HepG2 (cell line): ENCODE results near the gene FAM124A. TPM values are rescaled to one million over a fixed set of nuclear protein-coding genes. Genes with fewer than 3 reads are reported as not detected.
A peak's percentile ranks its signal among the peaks of the same experiment; 100 is the strongest.

Experiments
- ATAC-seq: fragments of 200-7000 bp; cut with Tn5 transposase; 3 replicates; pipeline ENCODE4 v1.9.1; 2020; ENCODE audit warnings: mild to moderate bottlenecking, moderate library complexity
- BruUV-seq: library from RNA; stranded (reverse); fragments of 400-500 nt; replicated peaks from 2 replicates; lab custom pipeline; 2021; lab: Mats Ljungman, UMichigan
- CTCF ChIA-PET: fragments of 300-600 bp; formaldehyde crosslinking; extraction: SDS; loops from one replicate; lab custom pipeline; 2021; ENCODE audit warnings: low total read pairs, inconsistent platforms, low intra/inter-chr PET ratio; lab: Yijun Ruan, JAX
- POLR2A ChIA-PET: fragments of 350-600 bp; sonication (Branson Sonifier 250); formaldehyde crosslinking; loops from one replicate; lab custom pipeline; 2020; ENCODE audit warnings: antibody characterized with exemption, inconsistent platforms; lab: Yijun Ruan, JAX
- DNase-seq: peaks from one replicate; pipeline ENCODE4 v3.0.0-alpha.2; 2015; ENCODE audit warnings: low spot score
- FAIRE-seq: peaks from 3 replicates; lab custom pipeline; 2011; peaks lifted over from hg19 to GRCh38; lab: Jason Lieb, UNC
- H2AFZ ChIP-seq: one replicate; pipeline ENCODE4 v1.6.1; 2011; ENCODE audit warnings: low read length, inconsistent platforms
- H3K27ac ChIP-seq: fragments of 300-600 bp; 3 replicates; pipeline ENCODE4 v1.8.0; 2011; ENCODE audit warnings: mixed run types, mild to moderate bottlenecking, mixed read lengths, low read length, inconsistent platforms; ENCODE audit not compliant: insufficient read depth; ENCODE audit errors: extremely low read length
- H3K27me3 ChIP-seq, 2 experiments: fragments of 200-600 bp in 1 of 2; 2 replicates in 1 of 2; 3 replicates in 1 of 2; pipeline versions ENCODE4 v1.6.0 to v1.8.0; 2011; ENCODE audit warnings: low read length in 2 of 2, mild to moderate bottlenecking in 2 of 2, moderate library complexity in 2 of 2, inconsistent platforms in 1 of 2; ENCODE audit not compliant: insufficient read depth in 2 of 2, control insufficient read depth in 1 of 2
- H3K36me3 ChIP-seq, 2 experiments: fragments of 200-600 bp in 1 of 2; replicated peaks in 1 of 2; 2 replicates in 1 of 2; 3 replicates in 1 of 2; pipeline versions ENCODE4 v1.5.1 to v1.8.0; 2011; ENCODE audit warnings: low read length in 2 of 2, inconsistent platforms in 1 of 2; ENCODE audit not compliant: insufficient read depth in 2 of 2, control insufficient read depth in 1 of 2
- H3K4me1 ChIP-seq: 2 replicates; pipeline ENCODE4 v1.5.1; 2012; ENCODE audit warnings: low read length, inconsistent platforms; ENCODE audit not compliant: insufficient read depth
- H3K4me2 ChIP-seq: 2 replicates; pipeline ENCODE4 v1.6.0; 2011; ENCODE audit warnings: low read depth, low read length, inconsistent platforms
- H3K4me3 ChIP-seq, 3 experiments: fragments of 200-600 bp in 1 of 3; sonication (generic), shearing (Covaris generic) in 1 of 3; replicated peaks in 1 of 3; 2 replicates each; pipeline ENCODE4 v1.5.1; 2011 to 2016; ENCODE audit warnings: low read length in 3 of 3, inconsistent platforms in 2 of 3, low read depth in 2 of 3, mild to moderate bottlenecking in 2 of 3, control low read depth in 1 of 3, mixed read lengths in 1 of 3; ENCODE audit not compliant: insufficient read depth in 1 of 3
- H3K79me2 ChIP-seq: one replicate; pipeline ENCODE4 v1.6.1; 2011; ENCODE audit warnings: low read length, inconsistent platforms; ENCODE audit not compliant: insufficient read depth
- H3K9ac ChIP-seq: 2 replicates; pipeline ENCODE4 v1.6.0; 2011; ENCODE audit warnings: mild to moderate bottlenecking, low read depth, low read length, inconsistent platforms; ENCODE audit not compliant: insufficient read depth
- H3K9me3 ChIP-seq: 2 replicates; pipeline ENCODE4 v1.5.1; 2012; ENCODE audit warnings: mild to moderate bottlenecking, low read length
- H4K20me1 ChIP-seq: 2 replicates; pipeline ENCODE4 v1.6.0; 2011; ENCODE audit warnings: inconsistent platforms, mild to moderate bottlenecking, low read length, moderate library complexity; ENCODE audit not compliant: insufficient read depth
- ARHGAP35 ChIP-seq: sonication (generic); formaldehyde crosslinking; IDR thresholded peaks from 2 replicates; pipeline ENCODE4 v1.9.0; 2022; ENCODE audit warnings: mild to moderate bottlenecking, inconsistent platforms, moderate library complexity, missing genetic modification reagents, borderline replicate concordance
- CREM ChIP-seq, 2 experiments: sonication (generic) in 1 of 2; formaldehyde crosslinking in 1 of 2; IDR thresholded peaks; 2 replicates each; pipeline versions ENCODE4 v1.4.0 to v1.6.1; 2016 to 2020; ENCODE audit warnings: antibody characterized with exemption in 1 of 2, mild to moderate bottlenecking in 1 of 2, missing genetic modification reagents in 1 of 2
- EED ChIP-seq: sonication (generic); formaldehyde crosslinking; IDR thresholded peaks from 2 replicates; pipeline ENCODE4 v1.5.0; 2020; ENCODE audit warnings: mild to moderate bottlenecking, missing genetic modification reagents
- MAFF ChIP-seq: IDR thresholded peaks from 2 replicates; pipeline ENCODE4 v1.6.1; 2011; ENCODE audit warnings: low read depth, low read length, improper control_type of control experiment
- MAFK ChIP-seq, 2 experiments: IDR thresholded peaks in 1 of 2; conservative IDR thresholded peaks in 1 of 2; 2 replicates each; pipeline ENCODE4 v1.6.1; 2011; ENCODE audit warnings: improper control_type of control experiment in 2 of 2, low read length in 2 of 2
- NR2F2 ChIP-seq: IDR thresholded peaks from 2 replicates; pipeline ENCODE4 v1.6.1; 2012; ENCODE audit warnings: low read depth, inconsistent platforms, borderline replicate concordance
- WGBS: methylation state at CpG from one replicate; pipeline ENCODE4 v1.1.6; 2017; ENCODE audit warnings: low lambda C conversion rate; 5-methylcytosine and 5-hydroxymethylcytosine counted together
- in situ Hi-C: cut with HindIII; loops from 2 replicates; pipeline ENCODE4 v1.10.0; 2017; ENCODE audit warnings: low pct_unique_long_range_greater_than_20kb; ENCODE audit not compliant: extremely low pct_ligation_motif_present
- intact Hi-C: fragments of 100-400 bp; cut with micrococcal nuclease; formaldehyde crosslinking; loops from one replicate; pipeline ENCODE4 v1.10.0; 2022; ENCODE audit not compliant: unreplicated experiment
- polyA plus RNA-seq, 8 experiments: library from polyadenylated mRNA; depleted of rRNA in 3 of 8; stranded (reverse) in 7 of 8; unstranded in 1 of 8; fragments of >200 nt; fragmentation: Illumina TruSeq in 4 of 8; extraction: Trizol in 4 of 8; gene quantifications; 2 replicates each; pipeline versions ENCODE4 v1.2.1 to v1.2.3, GENCODE V29; 2011 to 2016; ENCODE audit warnings: low read depth in 4 of 8, missing spikeins in 1 of 8, mixed read lengths in 1 of 8; ENCODE audit not compliant: insufficient read depth in 1 of 8
- total RNA-seq, 5 experiments: library from RNA; depleted of rRNA; stranded (reverse); fragments of >200 nt; fragmentation: Illumina TruSeq; extraction: Trizol; gene quantifications; 2 replicates each; pipeline ENCODE4 v1.2.3, GENCODE V29; 2016; ENCODE audit warnings: low read depth in 1 of 5
- TF ChIP-seq, protein P1 (sequence below): sonication (generic); formaldehyde crosslinking; IDR thresholded peaks from 2 replicates; pipeline ENCODE4 v1.4.0; 2020; ENCODE audit warnings: missing genetic modification reagents
- TF ChIP-seq, protein P2 (sequence below): sonication (generic); formaldehyde crosslinking; IDR thresholded peaks from 2 replicates; pipeline ENCODE4 v1.5.0; 2020; ENCODE audit warnings: mild to moderate bottlenecking, missing genetic modification reagents

Gene FAM124A
- total and polyA plus RNA-seq, 2 of the 13 experiments (the other 11 are each of a cell fraction or from before 2014, with no cell fraction given) = not detected

DNA sequence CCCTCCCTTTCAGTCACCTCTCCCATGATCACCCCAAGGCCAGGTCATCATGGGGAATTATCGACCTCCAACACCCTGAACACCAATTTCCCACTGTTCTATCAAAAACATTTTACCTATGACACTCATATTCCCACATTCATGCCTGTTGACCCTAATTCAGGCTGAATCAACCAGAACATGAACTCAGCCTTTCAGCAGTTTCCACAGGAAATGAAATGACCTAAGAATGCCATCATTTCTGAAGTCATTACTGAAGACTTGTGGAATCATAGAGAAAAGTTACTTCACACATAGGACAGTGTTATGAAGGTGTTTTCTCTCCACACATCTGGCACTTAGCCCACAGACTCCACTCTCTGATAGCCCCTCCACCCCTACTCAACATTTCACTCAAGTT is 29.9 kb upstream of the FAM124A start (continued):
- TF ChIP-seq, protein P1, sequence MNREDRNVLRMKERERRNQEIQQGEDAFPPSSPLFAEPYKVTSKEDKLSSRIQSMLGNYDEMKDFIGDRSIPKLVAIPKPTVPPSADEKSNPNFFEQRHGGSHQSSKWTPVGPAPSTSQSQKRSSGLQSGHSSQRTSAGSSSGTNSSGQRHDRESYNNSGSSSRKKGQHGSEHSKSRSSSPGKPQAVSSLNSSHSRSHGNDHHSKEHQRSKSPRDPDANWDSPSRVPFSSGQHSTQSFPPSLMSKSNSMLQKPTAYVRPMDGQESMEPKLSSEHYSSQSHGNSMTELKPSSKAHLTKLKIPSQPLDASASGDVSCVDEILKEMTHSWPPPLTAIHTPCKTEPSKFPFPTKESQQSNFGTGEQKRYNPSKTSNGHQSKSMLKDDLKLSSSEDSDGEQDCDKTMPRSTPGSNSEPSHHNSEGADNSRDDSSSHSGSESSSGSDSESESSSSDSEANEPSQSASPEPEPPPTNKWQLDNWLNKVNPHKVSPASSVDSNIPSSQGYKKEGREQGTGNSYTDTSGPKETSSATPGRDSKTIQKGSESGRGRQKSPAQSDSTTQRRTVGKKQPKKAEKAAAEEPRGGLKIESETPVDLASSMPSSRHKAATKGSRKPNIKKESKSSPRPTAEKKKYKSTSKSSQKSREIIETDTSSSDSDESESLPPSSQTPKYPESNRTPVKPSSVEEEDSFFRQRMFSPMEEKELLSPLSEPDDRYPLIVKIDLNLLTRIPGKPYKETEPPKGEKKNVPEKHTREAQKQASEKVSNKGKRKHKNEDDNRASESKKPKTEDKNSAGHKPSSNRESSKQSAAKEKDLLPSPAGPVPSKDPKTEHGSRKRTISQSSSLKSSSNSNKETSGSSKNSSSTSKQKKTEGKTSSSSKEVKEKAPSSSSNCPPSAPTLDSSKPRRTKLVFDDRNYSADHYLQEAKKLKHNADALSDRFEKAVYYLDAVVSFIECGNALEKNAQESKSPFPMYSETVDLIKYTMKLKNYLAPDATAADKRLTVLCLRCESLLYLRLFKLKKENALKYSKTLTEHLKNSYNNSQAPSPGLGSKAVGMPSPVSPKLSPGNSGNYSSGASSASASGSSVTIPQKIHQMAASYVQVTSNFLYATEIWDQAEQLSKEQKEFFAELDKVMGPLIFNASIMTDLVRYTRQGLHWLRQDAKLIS (CRISPR knock-in tag) = no peak
- TF ChIP-seq NR2F2 (no peak), CREM (IDR thresholded peaks at IDR 0.05) (no peak), CREM (CRISPR knock-in tag; IDR thresholded peaks at IDR 0.05) (no peak)
- TF ChIP-seq, protein P2, sequence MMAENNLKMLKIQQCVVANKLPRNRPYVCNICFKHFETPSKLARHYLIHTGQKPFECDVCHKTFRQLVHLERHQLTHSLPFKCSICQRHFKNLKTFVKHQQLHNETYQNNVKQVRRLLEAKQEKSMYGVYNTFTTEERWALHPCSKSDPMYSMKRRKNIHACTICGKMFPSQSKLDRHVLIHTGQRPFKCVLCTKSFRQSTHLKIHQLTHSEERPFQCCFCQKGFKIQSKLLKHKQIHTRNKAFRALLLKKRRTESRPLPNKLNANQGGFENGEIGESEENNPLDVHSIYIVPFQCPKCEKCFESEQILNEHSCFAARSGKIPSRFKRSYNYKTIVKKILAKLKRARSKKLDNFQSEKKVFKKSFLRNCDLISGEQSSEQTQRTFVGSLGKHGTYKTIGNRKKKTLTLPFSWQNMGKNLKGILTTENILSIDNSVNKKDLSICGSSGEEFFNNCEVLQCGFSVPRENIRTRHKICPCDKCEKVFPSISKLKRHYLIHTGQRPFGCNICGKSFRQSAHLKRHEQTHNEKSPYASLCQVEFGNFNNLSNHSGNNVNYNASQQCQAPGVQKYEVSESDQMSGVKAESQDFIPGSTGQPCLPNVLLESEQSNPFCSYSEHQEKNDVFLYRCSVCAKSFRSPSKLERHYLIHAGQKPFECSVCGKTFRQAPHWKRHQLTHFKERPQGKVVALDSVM (CRISPR knock-in tag) = no peak

- Histone ChIP-seq H3K36me3 (no peaks in the 10 kb centered on the region), H3K27me3 (peaks cover 0 to 11% of the 10 kb centered on the region in 2 experiments; a peak in 4 of 5 replicates), H3K27ac (no peak overlapping the region), H2AFZ (no peak overlapping the region), H3K4me1 (no peaks in the 10 kb centered on the region), H3K9me3 (no peaks in the 10 kb centered on the region), H3K79me2 (no peaks in the 10 kb centered on the region), H4K20me1 (no peaks in the 10 kb centered on the region), H3K4me3 (no peak overlapping the region), H3K9ac (no peak overlapping the region), H3K4me2 (no peak overlapping the region)
- intact Hi-C loops = no loop called here
- WGBS = 25% methylated on average over 2 of the region's 2 CpGs
- no TSS peak for BruUV-seq
- in situ Hi-C loops = no loop called here
- ATAC-seq = no peak
- no peak for DNase-seq
- no peak for FAIRE-seq
- TF ChIP-seq MAFF (peak; percentile 61), ARHGAP35 (CRISPR knock-in tag) (no peak), EED (CRISPR knock-in tag) (no peak), MAFK (conservative IDR thresholded peaks at IDR 0.05 in 1 of 2, IDR thresholded peaks at IDR 0.05 in 1 of 2; ENCODE audit: low read length in 2 of 2) (peak; percentile 23 to 60; a peak in 3 of 4 replicates)
- POLR2A ChIA-PET = no interaction called here
- CTCF ChIA-PET = no interaction called here
Observed at GRCh38 chr13:51193387-51193786, 28.8 kb upstream of the FAM124A start.
